ENCODE data around the gene WDR45B.

WDR45B gene

GRCh38 chr17:82677353-82677925 is 29.2 kb upstream of the WDR45B start:
- WGBS, 2 experiments = 87 to 88% methylated on average over 23 of the region's 23 CpGs
- Histone ChIP-seq H3K27me3 (ENCODE audit: control insufficient read depth, insufficient read depth, low read length, poor library complexity, severe bottlenecking) (no peaks in the 10 kb centered on the region), H3K27ac (ENCODE audit: insufficient read depth, low read depth, low read length, poor library complexity, severe bottlenecking) (no peak overlapping the region), H3K36me3 (ENCODE audit: control insufficient read depth, insufficient read depth, low read length) (no peaks in the 10 kb centered on the region), H3K9me3 (ENCODE audit: control insufficient read depth, low read length) (no peaks in the 10 kb centered on the region), H3K4me1 (ENCODE audit: control insufficient read depth, insufficient read depth, low read length) (no peaks in the 10 kb centered on the region), H3K4me3 (ENCODE audit: insufficient read depth, low read depth, low read length) (no peak overlapping the region)

GRCh38 chr17:82675476-82676245 is 27.4 kb upstream of the WDR45B start:
- Histone ChIP-seq H3K4me3 (ENCODE audit: insufficient read depth, low read depth, low read length) (no peak overlapping the region), H3K4me1 (ENCODE audit: control insufficient read depth, insufficient read depth, low read length) (no peaks in the 10 kb centered on the region)

GRCh38 chr17:82674656-82675475 is 26.6 kb upstream of the WDR45B start:
- no peaks in the 10 kb centered on the region for H3K4me1 ChIP-seq (ENCODE audit: control insufficient read depth, insufficient read depth, low read length)
- H3K27ac ChIP-seq (ENCODE audit: insufficient read depth, low read depth, low read length, poor library complexity, severe bottlenecking) = no peak overlapping the region
- H3K9me3 ChIP-seq (ENCODE audit: control insufficient read depth, low read length) = no peaks in the 10 kb centered on the region
- WGBS, 2 experiments = 88 to 90% methylated on average over 20 of the region's 20 CpGs
- no peak overlapping the region for H3K4me3 ChIP-seq (ENCODE audit: insufficient read depth, low read depth, low read length)
- H3K36me3 ChIP-seq (ENCODE audit: control insufficient read depth, insufficient read depth, low read length) = no peaks in the 10 kb centered on the region
- no peaks in the 10 kb centered on the region for H3K27me3 ChIP-seq (ENCODE audit: control insufficient read depth, insufficient read depth, low read length, poor library complexity, severe bottlenecking)

More at GRCh38 chr17:82675476-82676245, 27.4 kb upstream of the WDR45B start:
- Histone ChIP-seq H3K9me3 (ENCODE audit: control insufficient read depth, low read length) (no peaks in the 10 kb centered on the region), H3K27ac (ENCODE audit: insufficient read depth, low read depth, low read length, poor library complexity, severe bottlenecking) (no peak overlapping the region), H3K27me3 (ENCODE audit: control insufficient read depth, insufficient read depth, low read length, poor library complexity, severe bottlenecking) (no peaks in the 10 kb centered on the region), H3K36me3 (ENCODE audit: control insufficient read depth, insufficient read depth, low read length) (no peaks in the 10 kb centered on the region)
- WGBS, 2 experiments = 84 to 87% methylated on average over 18 of the region's 18 CpGs

GRCh38 chr17:82670661-82671450 is 22.6 kb upstream of the WDR45B start:
- Histone ChIP-seq H3K4me1 (ENCODE audit: control insufficient read depth, insufficient read depth, low read length) (no peaks in the 10 kb centered on the region), H3K36me3 (ENCODE audit: control insufficient read depth, insufficient read depth, low read length) (no peaks in the 10 kb centered on the region), H3K27ac (ENCODE audit: insufficient read depth, low read depth, low read length, poor library complexity, severe bottlenecking) (no peak overlapping the region), H3K4me3 (ENCODE audit: insufficient read depth, low read depth, low read length) (no peak overlapping the region), H3K27me3 (ENCODE audit: control insufficient read depth, insufficient read depth, low read length, poor library complexity, severe bottlenecking) (no peaks in the 10 kb centered on the region), H3K9me3 (ENCODE audit: control insufficient read depth, low read length) (no peaks in the 10 kb centered on the region)
- WGBS, 2 experiments = 91 to 92% methylated on average over 19 of the region's 19 CpGs

DNA sequence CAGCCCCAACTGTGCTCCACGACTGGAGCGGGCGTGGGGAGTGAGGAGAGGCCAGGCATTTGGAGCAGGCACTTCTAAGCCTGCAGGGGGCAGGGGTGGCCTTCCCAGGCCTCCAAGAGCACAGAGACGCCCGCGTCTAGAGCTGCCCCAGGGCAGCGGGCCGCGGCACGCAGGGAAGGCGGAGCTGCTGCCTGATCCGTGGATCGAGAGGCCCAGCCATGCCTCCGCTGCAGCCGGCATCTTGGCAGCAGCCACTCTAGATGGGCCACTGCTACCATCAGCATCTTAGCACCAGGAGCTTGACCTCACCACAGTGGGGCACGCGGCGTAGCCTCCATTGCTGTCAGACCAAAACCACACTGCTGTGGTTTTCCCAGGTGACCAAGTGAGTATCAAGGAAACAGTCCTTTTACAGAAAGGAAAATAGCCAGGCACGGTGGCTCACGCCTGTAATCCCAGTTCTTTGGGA is 20.4 kb upstream of the WDR45B start:
- H3K27me3 ChIP-seq (ENCODE audit: control insufficient read depth, insufficient read depth, low read length, poor library complexity, severe bottlenecking) = no peaks in the 10 kb centered on the region
- no peaks in the 10 kb centered on the region for H3K36me3 ChIP-seq (ENCODE audit: control insufficient read depth, insufficient read depth, low read length)
- H3K27ac ChIP-seq (ENCODE audit: insufficient read depth, low read depth, low read length, poor library complexity, severe bottlenecking) = no peak overlapping the region
- no peak overlapping the region for H3K4me3 ChIP-seq (ENCODE audit: insufficient read depth, low read depth, low read length)
- WGBS, 2 experiments = 40 to 43% methylated on average over 20 of the region's 20 CpGs
- peaks cover 8% of the 10 kb centered on the region for H3K4me1 ChIP-seq (ENCODE audit: control insufficient read depth, insufficient read depth, low read length)
- no peaks in the 10 kb centered on the region for H3K9me3 ChIP-seq (ENCODE audit: control insufficient read depth, low read length)

DNA sequence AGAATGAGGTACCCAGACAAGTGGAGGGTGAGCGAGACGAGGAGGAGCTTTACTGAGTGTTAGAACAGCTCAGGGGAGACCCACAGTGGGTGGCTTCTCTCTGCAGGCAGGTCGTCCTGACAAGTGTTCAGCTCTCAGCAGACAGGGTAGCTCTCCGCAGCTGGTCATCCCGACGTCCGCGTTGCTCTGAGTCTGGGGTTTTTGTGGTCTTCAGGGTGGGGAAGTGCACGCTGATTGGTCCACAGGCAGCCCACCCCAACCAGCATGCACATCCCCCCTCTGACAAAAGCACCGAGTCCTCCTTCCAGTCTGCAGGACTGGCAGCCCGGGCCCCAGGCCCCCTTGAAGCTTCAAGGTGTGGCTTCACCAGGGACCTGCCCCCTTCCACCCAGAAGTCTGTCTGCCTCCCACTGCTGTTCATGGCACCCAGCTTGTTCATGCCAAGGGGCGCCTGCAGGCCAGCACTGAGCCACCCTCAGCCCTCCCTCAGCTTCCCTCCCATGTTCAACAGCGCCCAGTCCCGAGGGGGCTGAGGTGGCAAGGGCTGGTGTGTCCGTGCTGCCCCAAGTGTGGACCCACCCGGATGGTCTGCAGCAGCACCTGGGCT is 19.9 kb upstream of the WDR45B start:
- Histone ChIP-seq H3K27me3 (ENCODE audit: control insufficient read depth, insufficient read depth, low read length, poor library complexity, severe bottlenecking) (no peaks in the 10 kb centered on the region), H3K9me3 (ENCODE audit: control insufficient read depth, low read length) (no peaks in the 10 kb centered on the region), H3K4me1 (ENCODE audit: control insufficient read depth, insufficient read depth, low read length) (peaks cover 8% of the 10 kb centered on the region), H3K4me3 (ENCODE audit: insufficient read depth, low read depth, low read length) (no peak overlapping the region), H3K36me3 (ENCODE audit: control insufficient read depth, insufficient read depth, low read length) (no peaks in the 10 kb centered on the region), H3K27ac (ENCODE audit: insufficient read depth, low read depth, low read length, poor library complexity, severe bottlenecking) (no peak overlapping the region)
- WGBS, 2 experiments = 77 to 78% methylated on average over 16 of the region's 16 CpGs

DNA sequence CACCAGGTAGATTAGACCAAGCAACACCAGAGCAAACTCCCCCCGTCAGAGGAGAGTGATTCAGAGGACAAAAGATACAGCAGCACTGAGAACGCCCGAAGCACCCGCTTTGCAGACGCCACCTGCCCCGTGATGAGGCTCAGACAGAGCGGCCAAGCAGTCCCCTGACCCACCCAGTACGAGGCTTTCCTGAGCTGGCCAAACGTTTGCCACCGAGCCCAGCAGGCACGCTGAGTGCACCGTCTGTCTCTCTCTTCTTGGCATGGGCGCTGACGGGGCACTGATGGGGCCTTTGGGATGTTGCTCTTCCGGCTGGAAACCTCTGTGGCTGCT is 19.4 kb upstream of the WDR45B start:
- Histone ChIP-seq H3K36me3 (ENCODE audit: control insufficient read depth, insufficient read depth, low read length) (no peaks in the 10 kb centered on the region), H3K4me3 (ENCODE audit: insufficient read depth, low read depth, low read length) (no peak overlapping the region), H3K27ac (ENCODE audit: insufficient read depth, low read depth, low read length, poor library complexity, severe bottlenecking) (no peak overlapping the region), H3K9me3 (ENCODE audit: control insufficient read depth, low read length) (no peaks in the 10 kb centered on the region), H3K4me1 (ENCODE audit: control insufficient read depth, insufficient read depth, low read length) (peaks cover 8% of the 10 kb centered on the region), H3K27me3 (ENCODE audit: control insufficient read depth, insufficient read depth, low read length, poor library complexity, severe bottlenecking) (no peaks in the 10 kb centered on the region)
- WGBS, 2 experiments = 92 to 93% methylated on average over 15 of the region's 15 CpGs

DNA sequence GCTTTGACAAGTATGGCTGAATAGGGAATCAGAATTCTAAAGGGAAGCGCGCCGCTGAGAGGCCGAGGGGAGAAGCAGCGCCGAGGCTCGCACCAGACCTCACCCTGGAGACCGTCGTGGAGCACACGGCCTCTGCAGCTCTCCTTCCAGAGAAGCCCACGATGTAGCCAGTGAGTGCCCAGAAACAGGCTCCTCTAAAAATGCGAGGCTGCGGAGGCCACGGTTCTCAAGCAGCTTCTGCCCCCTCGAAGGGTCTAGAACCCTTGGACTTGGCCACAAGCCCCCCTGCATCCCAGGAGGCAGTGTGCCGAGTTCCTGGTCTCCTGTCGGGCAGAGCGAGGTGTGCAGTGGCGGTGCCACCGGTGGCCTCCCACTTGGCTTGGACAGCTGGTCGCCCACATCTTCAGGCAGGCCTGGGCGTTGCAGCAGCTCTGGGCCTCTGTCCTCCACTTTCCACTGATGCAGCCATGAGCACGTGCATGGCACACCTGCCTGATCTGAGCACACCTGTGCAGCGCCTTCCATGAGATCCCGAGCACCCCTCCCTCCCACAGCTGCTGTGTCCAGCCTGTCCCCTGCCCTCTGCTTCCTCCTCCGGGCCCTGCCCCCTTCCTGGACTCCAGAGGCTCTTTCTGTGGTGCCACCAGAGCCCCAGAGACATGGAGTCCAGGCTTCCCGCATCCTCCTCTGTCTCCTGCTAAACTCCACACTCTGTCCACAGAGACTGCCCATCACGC is 18.9 kb upstream of the WDR45B start:
- H3K4me1 ChIP-seq (ENCODE audit: control insufficient read depth, insufficient read depth, low read length) = peaks cover 8% of the 10 kb centered on the region
- H3K27ac ChIP-seq (ENCODE audit: insufficient read depth, low read depth, low read length, poor library complexity, severe bottlenecking) = no peak overlapping the region
- no peaks in the 10 kb centered on the region for H3K27me3 ChIP-seq (ENCODE audit: control insufficient read depth, insufficient read depth, low read length, poor library complexity, severe bottlenecking)
- H3K4me3 ChIP-seq (ENCODE audit: insufficient read depth, low read depth, low read length) = no peak overlapping the region
- no peaks in the 10 kb centered on the region for H3K9me3 ChIP-seq (ENCODE audit: control insufficient read depth, low read length)
- 89% methylated on average over 28 of the region's 28 CpGs for WGBS, 2 experiments
- no peaks in the 10 kb centered on the region for H3K36me3 ChIP-seq (ENCODE audit: control insufficient read depth, insufficient read depth, low read length)

GRCh38 chr17:82665891-82666290 is 17.6 kb upstream of the WDR45B start:
- Histone ChIP-seq H3K36me3 (ENCODE audit: control insufficient read depth, insufficient read depth, low read length) (no peaks in the 10 kb centered on the region), H3K4me3 (ENCODE audit: insufficient read depth, low read depth, low read length) (no peak overlapping the region), H3K9me3 (ENCODE audit: control insufficient read depth, low read length) (no peaks in the 10 kb centered on the region), H3K27me3 (ENCODE audit: control insufficient read depth, insufficient read depth, low read length, poor library complexity, severe bottlenecking) (no peaks in the 10 kb centered on the region), H3K27ac (ENCODE audit: insufficient read depth, low read depth, low read length, poor library complexity, severe bottlenecking) (no peak overlapping the region), H3K4me1 (ENCODE audit: control insufficient read depth, insufficient read depth, low read length) (peaks cover 8% of the 10 kb centered on the region)
- WGBS, 2 experiments = 91 to 94% methylated on average over 6 of the region's 6 CpGs

Measured in ectodermal cell (in vitro differentiated cells).